Left lung (tissue), 8 donors: Measurements from ENCODE around the gene ZNF653. TPM values are rescaled to one million over a fixed set of nuclear protein-coding genes. Genes with fewer than 3 reads are reported as not detected.

ENCODE experiments used
- microRNA-seq, 2 donors: library from miRNA; unstranded; fragments of <30 nt; microRNA quantifications; one replicate each; pipeline ENCODE4, GENCODE V29; 2019
- polyA plus RNA-seq, 6 donors: library from polyadenylated mRNA; unstranded; fragments of 120-200 nt; gene quantifications; one replicate each; pipeline ENCODE4 v1.2.1, GENCODE V29; 2013; ENCODE audit not compliant: insufficient read length in 6 of 6
- total RNA-seq, 2 donors: library from RNA; stranded (reverse); fragmentation: NEBNext Ultra II Directional; extraction: Animal tissue kit (Norgen Biotek cat#: 25700); gene quantifications; one replicate each; pipeline ENCODE4 v1.2.1, GENCODE V29; 2021
- donor health status: DM: no; HTN: yes; CAD: no.
- donor health status: DM: no; HTN: no; CAD: no.

ZNF653 gene
- total and polyA plus RNA-seq, 8 donors, result 7.3 to 10.1 (median 8.3) TPM

Small RNA genes within 50 kb of the gene (microRNA-seq; reads per million reads assigned to microRNA genes)
- gene MIR7974, result 0 reads per million in 2 donors

Other genes with a start within 250 kb of the ZNF653 start
- gene DOCK6, start 243.3 kb downstream of the ZNF653 start, total RNA-seq, result 10 to 100 TPM; 65.6 to 97.9 TPM
- 100 to 1,000 TPM in 1 of 6 donors, 10 to 100 TPM in 5; 68.4 to 111 (median 79.1) TPM for gene DOCK6, start 243.3 kb downstream of the ZNF653 start, polyA plus RNA-seq
- not detected for gene TSPAN16, start 209.7 kb downstream of the ZNF653 start, total RNA-seq
- gene TSPAN16, start 209.7 kb downstream of the ZNF653 start, polyA plus RNA-seq, result under 1 TPM in 1 of 6 donors, not detected in 5; 0.26 TPM
- 10 to 100 TPM; 65.4 to 71.6 TPM for gene RAB3D, start 166.2 kb downstream of the ZNF653 start, total RNA-seq
- gene RAB3D, start 166.2 kb downstream of the ZNF653 start, polyA plus RNA-seq, result 10 to 100 TPM; 16.3 to 19.7 (median 18.5) TPM
- gene TMEM205, start 159.6 kb downstream of the ZNF653 start, total RNA-seq, result 10 to 100 TPM; 71.4 to 88.0 TPM
- 10 to 100 TPM; 77.0 to 83.4 (median 79.0) TPM for gene TMEM205, start 159.6 kb downstream of the ZNF653 start, polyA plus RNA-seq
- gene CCDC159, start 159.3 kb downstream of the ZNF653 start, total RNA-seq, result 10 to 100 TPM; 29.9 to 32.8 TPM
- gene CCDC159, start 159.3 kb downstream of the ZNF653 start, polyA plus RNA-seq, result 10 to 100 TPM; 38.1 to 56.4 (median 48.3) TPM
- 10 to 100 TPM; 31.0 to 36.3 TPM for gene PLPPR2, start 150.4 kb downstream of the ZNF653 start, total RNA-seq
- gene PLPPR2, start 150.4 kb downstream of the ZNF653 start, polyA plus RNA-seq, result 10 to 100 TPM; 19.5 to 32.2 (median 23.7) TPM
- 1 to 10 TPM; 3.1 to 3.2 TPM for gene SWSAP1, start 131.2 kb downstream of the ZNF653 start, total RNA-seq
- gene SWSAP1, start 131.2 kb downstream of the ZNF653 start, polyA plus RNA-seq, result 1 to 10 TPM; 1.8 to 3.0 (median 2.7) TPM
- 10 to 100 TPM in 1 of 2 donors, 1 to 10 TPM in 1; 9.6 to 18.0 TPM for gene EPOR, start 121.5 kb downstream of the ZNF653 start, total RNA-seq
- gene EPOR, start 121.5 kb downstream of the ZNF653 start, polyA plus RNA-seq, result 10 to 100 TPM; 23.6 to 32.3 (median 30.3) TPM
- gene RGL3, start 86.5 kb downstream of the ZNF653 start, total RNA-seq, result 10 to 100 TPM; 35.7 to 68.2 TPM
- 10 to 100 TPM; 32.9 to 62.8 (median 56.6) TPM for gene RGL3, start 86.5 kb downstream of the ZNF653 start, polyA plus RNA-seq
- 1 to 10 TPM in 1 of 2 donors, under 1 TPM in 1; 0.55 to 2.1 TPM for gene ODAD3, start 70.7 kb downstream of the ZNF653 start, total RNA-seq
- 1 to 10 TPM in 5 of 6 donors, under 1 TPM in 1; 0.84 to 2.6 (median 1.9) TPM for gene ODAD3, start 70.7 kb downstream of the ZNF653 start, polyA plus RNA-seq
- gene PRKCSH, start 70.2 kb downstream of the ZNF653 start, total RNA-seq, result 100 to 1,000 TPM; 286 to 303 TPM
- 100 to 1,000 TPM; 273 to 338 (median 306) TPM for gene PRKCSH, start 70.2 kb downstream of the ZNF653 start, polyA plus RNA-seq
- gene ELAVL3, start 24.8 kb downstream of the ZNF653 start, total RNA-seq, result under 1 TPM in 1 of 2 donors, not detected in 1; 0.21 TPM
- gene ELAVL3, start 24.8 kb downstream of the ZNF653 start, polyA plus RNA-seq, result under 1 TPM; 0.04 to 0.31 (median 0.15) TPM
- 10 to 100 TPM; 37.4 to 44.6 TPM for gene ECSIT, start 23.3 kb upstream of the ZNF653 start, total RNA-seq
- 10 to 100 TPM; 32.6 to 40.8 (median 36.0) TPM for gene ECSIT, start 23.3 kb upstream of the ZNF653 start, polyA plus RNA-seq
- 10 to 100 TPM; 33.1 to 37.0 TPM for gene CNN1, start 33.0 kb upstream of the ZNF653 start, total RNA-seq
- 10 to 100 TPM in 1 of 6 donors, 1 to 10 TPM in 5; 4.5 to 15.9 (median 7.5) TPM for gene CNN1, start 33.0 kb upstream of the ZNF653 start, polyA plus RNA-seq
- 10 to 100 TPM; 50.4 to 53.4 TPM for gene ELOF1, start 53.4 kb upstream of the ZNF653 start, total RNA-seq
- 10 to 100 TPM; 38.0 to 49.4 (median 46.7) TPM for gene ELOF1, start 53.4 kb upstream of the ZNF653 start, polyA plus RNA-seq
- 100 to 1,000 TPM; 242 to 299 TPM for gene ACP5, start 71.8 kb upstream of the ZNF653 start, total RNA-seq
- gene ACP5, start 71.8 kb upstream of the ZNF653 start, polyA plus RNA-seq, result 1 to 10 TPM; 1.5 to 5.5 (median 3.1) TPM
- gene ZNF627, start 91.6 kb upstream of the ZNF653 start, total RNA-seq, result 10 to 100 TPM; 10.5 to 12.3 TPM
- 10 to 100 TPM; 31.9 to 42.4 (median 35.4) TPM for gene ZNF627, start 91.6 kb upstream of the ZNF653 start, polyA plus RNA-seq
- 1 to 10 TPM; 5.3 to 5.5 TPM for gene ZNF823, start 233.1 kb upstream of the ZNF653 start, total RNA-seq
- gene ZNF823, start 233.1 kb upstream of the ZNF653 start, polyA plus RNA-seq, result 1 to 10 TPM; 8.0 to 9.1 (median 8.7) TPM